HL-60 (cell line): ENCODE results near the gene C17orf100.

Experiments used
- DNase-seq, 2 experiments: peaks; one replicate each; pipeline ENCODE4 v3.0.0-alpha.2; 2010 to 2020; ENCODE audit warnings: low read depth in 1 of 2, low spot score in 1 of 2
- H3K27ac ChIP-seq: fragments of 250-450 bp; sonication (Bioruptor Pico); replicated peaks from 2 replicates; pipeline ENCODE4 v1.5.1; 2020; ENCODE audit warnings: mild to moderate bottlenecking, moderate library complexity
- H3K27me3 ChIP-seq: fragments of 250-450 bp; sonication (Bioruptor Pico); 2 replicates; pipeline ENCODE4 v1.5.1; 2021; ENCODE audit warnings: mild to moderate bottlenecking, moderate library complexity; ENCODE audit not compliant: insufficient read depth, poor library complexity, severe bottlenecking
- H3K4me3 ChIP-seq: replicated peaks from 2 replicates; pipeline ENCODE4 v1.5.1; 2011; ENCODE audit warnings: mild to moderate bottlenecking, control low read depth, low read length; ENCODE audit not compliant: insufficient read depth
- GABPA ChIP-seq: IDR thresholded peaks from 2 replicates; pipeline ENCODE4 v1.6.1; 2012; ENCODE audit warnings: low read depth
- POLR2AphosphoS5 ChIP-seq: IDR thresholded peaks from 2 replicates; pipeline ENCODE4 v1.6.1; 2012; ENCODE audit warnings: low read depth
- REST ChIP-seq: IDR thresholded peaks from 2 replicates; pipeline ENCODE4 v1.6.1; 2012; ENCODE audit warnings: low read depth; ENCODE audit not compliant: insufficient replicate concordance
- SPI1 ChIP-seq: IDR thresholded peaks from 2 replicates; pipeline ENCODE4 v1.6.1; 2012; ENCODE audit warnings: low read depth, mild to moderate bottlenecking, borderline replicate concordance
- TF ChIP-seq, protein P1 (sequence below): IDR thresholded peaks from one replicate; pipeline ENCODE4 v1.5.1; 2011; ENCODE audit warnings: low read length, control low read depth, inconsistent platforms; ENCODE audit not compliant: insufficient read depth

The C17orf100 gene

GRCh38 chr17:6632530-6632929, 19.0 kb upstream of the C17orf100 start:
- TF ChIP-seq GABPA (no peak), SPI1 (no peak), POLR2AphosphoS5 (no peak), REST (no peak)
- TF ChIP-seq, protein P1, sequence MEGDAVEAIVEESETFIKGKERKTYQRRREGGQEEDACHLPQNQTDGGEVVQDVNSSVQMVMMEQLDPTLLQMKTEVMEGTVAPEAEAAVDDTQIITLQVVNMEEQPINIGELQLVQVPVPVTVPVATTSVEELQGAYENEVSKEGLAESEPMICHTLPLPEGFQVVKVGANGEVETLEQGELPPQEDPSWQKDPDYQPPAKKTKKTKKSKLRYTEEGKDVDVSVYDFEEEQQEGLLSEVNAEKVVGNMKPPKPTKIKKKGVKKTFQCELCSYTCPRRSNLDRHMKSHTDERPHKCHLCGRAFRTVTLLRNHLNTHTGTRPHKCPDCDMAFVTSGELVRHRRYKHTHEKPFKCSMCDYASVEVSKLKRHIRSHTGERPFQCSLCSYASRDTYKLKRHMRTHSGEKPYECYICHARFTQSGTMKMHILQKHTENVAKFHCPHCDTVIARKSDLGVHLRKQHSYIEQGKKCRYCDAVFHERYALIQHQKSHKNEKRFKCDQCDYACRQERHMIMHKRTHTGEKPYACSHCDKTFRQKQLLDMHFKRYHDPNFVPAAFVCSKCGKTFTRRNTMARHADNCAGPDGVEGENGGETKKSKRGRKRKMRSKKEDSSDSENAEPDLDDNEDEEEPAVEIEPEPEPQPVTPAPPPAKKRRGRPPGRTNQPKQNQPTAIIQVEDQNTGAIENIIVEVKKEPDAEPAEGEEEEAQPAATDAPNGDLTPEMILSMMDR = no peak
- no peak for DNase-seq
- Histone ChIP-seq H3K27me3 (no peaks in the 10 kb centered on the region), H3K4me3 (no peak overlapping the region), H3K27ac (no peak overlapping the region)

DNA sequence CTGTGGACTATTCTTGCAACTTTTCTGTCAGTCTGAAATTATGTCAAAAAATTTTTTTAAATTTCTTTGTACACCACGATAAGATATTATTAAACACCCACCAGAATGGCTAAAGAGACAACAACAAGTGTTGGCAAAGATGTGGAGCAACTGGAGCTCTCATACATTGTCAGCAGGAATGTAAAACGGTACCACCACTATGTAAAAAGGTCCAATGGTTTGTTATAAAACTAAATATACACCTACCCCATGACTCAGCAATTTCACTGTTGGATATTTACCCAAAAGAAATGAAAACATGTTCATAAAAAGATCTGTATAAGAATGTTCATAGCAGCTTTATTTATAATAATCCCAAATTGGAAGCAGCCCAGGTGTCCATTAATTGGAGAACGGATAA, 18.3 kb upstream of the C17orf100 start:
- no peak overlapping the region for H3K27ac ChIP-seq
- TF ChIP-seq GABPA (no peak), POLR2AphosphoS5 (no peak), SPI1 (no peak), REST (no peak)
- TF ChIP-seq, protein P1 = no peak
- DNase-seq = no peak
- no peaks in the 10 kb centered on the region for H3K27me3 ChIP-seq
- H3K4me3 ChIP-seq = no peak overlapping the region

- Histone ChIP-seq H3K27ac (no peak overlapping the region), H3K27me3 (no peaks in the 10 kb centered on the region), H3K4me3 (no peak overlapping the region)
- TF ChIP-seq GABPA (no peak), SPI1 (no peak), POLR2AphosphoS5 (no peak), REST (no peak)
- TF ChIP-seq, protein P1 = no peak
- DNase-seq = no peak
Observed at GRCh38 chr17:6636105-6636504, 15.5 kb upstream of the C17orf100 start.
